Rectal smooth muscle tissue (tissue), 1 donor: Measurements from ENCODE around the gene IFI27L2.

Source experiments
- H3K27ac ChIP-seq: one replicate; pipeline ENCODE4 v1.7.0; 2013; ENCODE audit warnings: low read depth, low read length, inconsistent platforms
- H3K27me3 ChIP-seq: one replicate; pipeline ENCODE4 v1.7.0; 2013; ENCODE audit warnings: low read length; ENCODE audit not compliant: control insufficient read depth, insufficient read depth
- H3K36me3 ChIP-seq: one replicate; pipeline ENCODE4 v1.7.0; 2013; ENCODE audit warnings: low read length; ENCODE audit not compliant: control insufficient read depth, insufficient read depth
- H3K4me1 ChIP-seq: one replicate; pipeline ENCODE4 v1.7.0; 2013; ENCODE audit warnings: low read length; ENCODE audit not compliant: control insufficient read depth, insufficient read depth
- H3K4me3 ChIP-seq: one replicate; pipeline ENCODE4 v1.7.0; 2013; ENCODE audit warnings: low read length
- H3K9ac ChIP-seq: one replicate; pipeline ENCODE4 v1.7.0; 2013; ENCODE audit warnings: low read length

IFI27L2 gene

GRCh38 chr14:94143711-94144110, 14.3 kb upstream of the IFI27L2 start:
- H3K27me3 ChIP-seq, result no peaks in the 10 kb centered on the region
- H3K36me3 ChIP-seq, result no peaks in the 10 kb centered on the region

GRCh38 chr14:94143239-94143638, 13.8 kb upstream of the IFI27L2 start:
- Histone ChIP-seq H3K27ac (no peak overlapping the region), H3K27me3 (no peaks in the 10 kb centered on the region)

More at GRCh38 chr14:94143711-94144110, 14.3 kb upstream of the IFI27L2 start:
- no peak overlapping the region for H3K27ac ChIP-seq
- no peaks in the 10 kb centered on the region for H3K4me1 ChIP-seq
- no peak overlapping the region for H3K4me3 ChIP-seq
- H3K9ac ChIP-seq, result no peak overlapping the region

GRCh38 chr14:94142836-94143235, 13.4 kb upstream of the IFI27L2 start:
- Histone ChIP-seq H3K4me1 (no peaks in the 10 kb centered on the region), H3K9ac (no peak overlapping the region), H3K27ac (no peak overlapping the region), H3K4me3 (no peak overlapping the region), H3K27me3 (no peaks in the 10 kb centered on the region), H3K36me3 (no peaks in the 10 kb centered on the region)

More at GRCh38 chr14:94143239-94143638, 13.8 kb upstream of the IFI27L2 start:
- Histone ChIP-seq H3K36me3 (no peaks in the 10 kb centered on the region), H3K9ac (no peak overlapping the region), H3K4me3 (no peak overlapping the region), H3K4me1 (no peaks in the 10 kb centered on the region)

DNA sequence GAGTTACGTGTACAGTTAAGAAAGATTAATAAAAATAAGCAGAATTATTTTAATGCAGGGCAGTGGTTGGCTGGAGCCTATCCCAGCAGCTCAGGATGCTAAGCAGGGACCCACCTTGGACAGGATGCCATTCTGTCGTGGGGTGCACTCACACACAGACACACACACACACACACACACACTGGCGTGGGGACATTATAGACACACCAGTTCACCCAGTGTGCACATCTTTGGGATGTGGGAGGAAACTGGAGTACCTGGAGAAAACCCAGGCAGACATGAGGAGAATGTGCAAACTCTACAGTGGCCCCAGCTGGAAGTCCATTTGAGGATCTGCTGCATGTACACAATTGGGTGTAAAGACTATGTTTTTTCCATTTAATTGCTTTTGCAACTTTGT, 12.8 kb upstream of the IFI27L2 start:
- Histone ChIP-seq H3K27ac (no peak overlapping the region), H3K36me3 (no peaks in the 10 kb centered on the region), H3K4me3 (no peak overlapping the region), H3K9ac (no peak overlapping the region), H3K4me1 (no peaks in the 10 kb centered on the region), H3K27me3 (no peaks in the 10 kb centered on the region)

GRCh38 chr14:94139421-94139820, 10.0 kb upstream of the IFI27L2 start:
- H3K27ac ChIP-seq, result no peak overlapping the region
- no peaks in the 10 kb centered on the region for H3K27me3 ChIP-seq
- no peak overlapping the region for H3K4me3 ChIP-seq
- no peaks in the 10 kb centered on the region for H3K4me1 ChIP-seq
- H3K36me3 ChIP-seq, result no peaks in the 10 kb centered on the region
- H3K9ac ChIP-seq, result no peak overlapping the region

GRCh38 chr14:94139006-94139405, 9.6 kb upstream of the IFI27L2 start:
- no peaks in the 10 kb centered on the region for H3K4me1 ChIP-seq

DNA sequence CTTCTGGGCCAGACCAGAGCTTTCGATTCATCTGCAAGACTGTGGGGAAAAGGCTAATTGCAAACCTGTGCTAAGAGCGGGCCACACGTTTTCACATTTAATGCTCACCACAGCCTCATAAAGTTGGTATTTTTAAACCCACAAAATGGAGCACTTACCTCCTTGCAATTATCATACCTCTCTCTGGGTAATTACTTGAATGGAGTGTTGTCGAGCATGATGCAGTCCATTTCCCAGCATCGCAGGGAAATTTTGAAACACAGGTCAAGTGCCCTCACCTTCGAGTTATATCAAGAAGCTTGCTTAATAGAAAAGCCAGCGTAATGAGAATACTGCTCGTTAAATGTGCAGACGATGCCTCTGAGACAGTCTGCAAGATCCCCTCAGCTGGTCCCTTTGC, 8.8 kb upstream of the IFI27L2 start:
- no peaks in the 10 kb centered on the region for H3K36me3 ChIP-seq
- no peaks in the 10 kb centered on the region for H3K27me3 ChIP-seq
- no peak overlapping the region for H3K9ac ChIP-seq
- no peaks in the 10 kb centered on the region for H3K4me1 ChIP-seq
- H3K27ac ChIP-seq, result no peak overlapping the region
- H3K4me3 ChIP-seq, result no peak overlapping the region

More at GRCh38 chr14:94139006-94139405, 9.6 kb upstream of the IFI27L2 start:
- Histone ChIP-seq H3K36me3 (no peaks in the 10 kb centered on the region), H3K27ac (no peak overlapping the region), H3K9ac (no peak overlapping the region), H3K4me3 (no peak overlapping the region), H3K27me3 (no peaks in the 10 kb centered on the region)

DNA sequence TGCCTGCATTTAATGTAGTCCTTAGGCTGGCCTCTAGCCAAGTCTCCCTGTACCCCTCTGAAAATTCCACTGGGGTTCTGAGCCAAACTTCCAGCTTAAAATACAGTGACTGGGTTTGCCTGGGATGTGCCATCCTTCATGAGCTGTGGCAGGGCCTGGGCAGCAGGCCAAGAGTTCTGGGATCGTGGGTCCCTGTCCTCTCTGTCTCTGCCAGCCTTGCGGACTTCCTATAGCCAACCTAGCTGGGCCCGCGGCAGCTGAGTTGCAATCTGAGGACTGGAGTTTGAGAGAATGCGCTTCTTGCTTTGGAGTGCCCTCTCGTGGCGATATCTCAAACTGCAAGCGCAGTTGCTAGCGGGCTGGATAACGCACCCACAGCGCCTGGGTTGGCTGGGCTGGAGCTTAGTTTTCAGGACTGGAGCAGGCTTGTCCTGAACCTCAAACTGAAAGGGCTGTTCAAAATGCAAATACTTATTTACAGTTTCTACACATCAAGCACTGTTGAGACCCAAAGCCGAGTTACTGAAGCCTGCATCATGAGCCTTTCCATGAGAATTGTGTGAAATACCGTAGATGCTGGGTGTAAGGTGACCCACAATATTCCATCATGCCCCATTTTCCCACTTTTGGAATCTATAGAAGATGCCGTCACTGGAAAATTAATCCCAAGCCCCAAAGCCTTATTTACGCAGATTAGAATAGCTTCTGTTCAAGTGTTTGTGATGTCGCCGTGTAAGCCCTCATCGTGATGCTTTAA, 7.3 kb upstream of the IFI27L2 start:
- Histone ChIP-seq H3K9ac (no peak overlapping the region), H3K4me3 (no peak overlapping the region), H3K27ac (no peak overlapping the region)

GRCh38 chr14:94135476-94135875, 6.1 kb upstream of the IFI27L2 start:
- Histone ChIP-seq H3K9ac (no peak overlapping the region), H3K4me1 (no peaks in the 10 kb centered on the region), H3K27ac (no peak overlapping the region), H3K36me3 (no peaks in the 10 kb centered on the region), H3K4me3 (no peak overlapping the region), H3K27me3 (no peaks in the 10 kb centered on the region)

More for the DNA sequence above, 7.3 kb upstream of the IFI27L2 start:
- Histone ChIP-seq H3K27me3 (no peaks in the 10 kb centered on the region), H3K36me3 (no peaks in the 10 kb centered on the region), H3K4me1 (no peaks in the 10 kb centered on the region)

- Histone ChIP-seq H3K4me1 (no peaks in the 10 kb centered on the region), H3K9ac (no peak overlapping the region), H3K27me3 (no peaks in the 10 kb centered on the region), H3K4me3 (no peak overlapping the region), H3K27ac (no peak overlapping the region), H3K36me3 (no peaks in the 10 kb centered on the region)
These were observed 3.0 kb upstream of the IFI27L2 start for GRCh38 chr14:94132285-94132887.

DNA sequence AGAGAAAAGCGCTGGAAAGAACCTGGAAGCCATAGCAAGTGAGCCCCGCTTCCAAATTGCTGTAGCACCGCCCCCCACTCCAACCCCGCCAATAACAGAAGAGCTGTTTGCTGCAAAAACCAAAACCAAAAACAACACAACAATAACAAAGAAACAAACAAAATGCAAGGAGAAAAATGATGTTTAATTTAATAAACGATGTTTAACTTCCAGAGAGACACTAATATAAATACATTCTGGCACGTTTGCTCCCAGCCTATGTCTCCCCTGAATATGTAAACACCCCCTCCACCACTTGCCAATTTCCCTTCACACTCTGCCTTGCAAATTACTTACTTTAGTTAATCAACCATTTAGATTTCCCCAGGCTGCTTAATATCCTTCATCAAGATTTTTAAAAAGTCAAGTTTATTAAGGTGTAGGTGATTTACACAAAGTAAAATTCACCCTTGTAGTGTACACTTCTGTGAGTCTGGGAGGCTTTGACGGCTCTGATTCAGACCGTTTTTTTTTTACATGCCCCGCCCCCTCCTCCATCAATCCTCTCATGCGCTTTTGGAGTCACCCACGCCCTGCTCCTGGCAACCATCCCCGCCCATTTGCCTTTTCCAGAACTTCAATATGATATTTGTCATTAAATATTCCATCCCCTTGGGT, 482 bp upstream of the IFI27L2 start:
- Histone ChIP-seq H3K4me1 (no peaks in the 10 kb centered on the region), H3K27me3 (no peaks in the 10 kb centered on the region), H3K27ac (peak overlapping the region; percentile 81), H3K9ac (no peak overlapping the region), H3K4me3 (peak overlapping the region; percentile 79), H3K36me3 (no peaks in the 10 kb centered on the region)

- Histone ChIP-seq H3K27ac (no peak overlapping the region), H3K4me3 (peak overlapping the region; percentile 79)
These were observed 1.1 kb downstream of the IFI27L2 start for GRCh38 chr14:94128216-94128839.

More at GRCh38 chr14:94128216-94128839, 1.1 kb downstream of the IFI27L2 start:
- no peaks in the 10 kb centered on the region for H3K27me3 ChIP-seq
- H3K9ac ChIP-seq, result no peak overlapping the region
- H3K36me3 ChIP-seq, result no peaks in the 10 kb centered on the region
- no peaks in the 10 kb centered on the region for H3K4me1 ChIP-seq
